HepG2 (cell line): ENCODE results near the gene MIEF2. TPM values are rescaled to one million over a fixed set of nuclear protein-coding genes. Genes with fewer than 3 reads are reported as not detected.

Source experiments
- FOXP4 ChIP-seq: sonication (generic); formaldehyde crosslinking; IDR thresholded peaks from 2 replicates; pipeline ENCODE4 v1.4.0; 2020; ENCODE audit warnings: missing genetic modification reagents
- GFI1 ChIP-seq: sonication (generic); formaldehyde crosslinking; IDR thresholded peaks from 2 replicates; pipeline ENCODE4 v1.5.0; 2020; ENCODE audit warnings: missing genetic modification reagents, mild to moderate bottlenecking, borderline replicate concordance
- HNRNPLL ChIP-seq: fragments of 200-400 bp; formaldehyde crosslinking; IDR thresholded peaks from 2 replicates; pipeline ENCODE4 v1.6.1; 2017; ENCODE audit warnings: mild to moderate bottlenecking, low read depth, low read length; ENCODE audit not compliant: poor library complexity, severe bottlenecking
- MXD4 ChIP-seq: IDR thresholded peaks from 2 replicates; pipeline ENCODE4 v1.6.1; 2016; ENCODE audit warnings: mild to moderate bottlenecking, missing biosample characterization, missing genetic modification reagents
- PHF5A ChIP-seq: IDR thresholded peaks from one replicate; pipeline ENCODE4 v1.6.1; 2018; ENCODE audit warnings: low read depth, missing genetic modification reagents; ENCODE audit not compliant: unreplicated experiment
- SALL2 ChIP-seq: sonication (generic); formaldehyde crosslinking; IDR thresholded peaks from 2 replicates; pipeline ENCODE4 v1.8.1; 2023; ENCODE audit warnings: mild to moderate bottlenecking, missing genetic modification reagents, inconsistent platforms
- SIN3B ChIP-seq: fragments of 150-350 bp; IDR thresholded peaks from 2 replicates; pipeline ENCODE4 v1.6.1; 2014; ENCODE audit warnings: low read length
- ZBTB42 ChIP-seq: sonication (generic); formaldehyde crosslinking; IDR thresholded peaks from 2 replicates; pipeline ENCODE4 v1.5.0; 2020; ENCODE audit warnings: mild to moderate bottlenecking, missing genetic modification reagents
- ZMYM3 ChIP-seq: sonication (generic); formaldehyde crosslinking; IDR thresholded peaks from 2 replicates; pipeline ENCODE4 v1.5.1; 2020; ENCODE audit warnings: mild to moderate bottlenecking, missing genetic modification reagents
- ZNF205 ChIP-seq: IDR thresholded peaks from 2 replicates; pipeline ENCODE4 v1.6.1; 2018; ENCODE audit warnings: missing biosample characterization, missing genetic modification reagents
- ZNF281 ChIP-seq: sonication (generic); formaldehyde crosslinking; IDR thresholded peaks from 2 replicates; pipeline ENCODE4 v1.4.0; 2020; ENCODE audit warnings: missing genetic modification reagents, borderline replicate concordance
- ZNF558 ChIP-seq: sonication (generic); formaldehyde crosslinking; IDR thresholded peaks from 2 replicates; pipeline ENCODE4 v1.9.0; 2022; ENCODE audit warnings: mild to moderate bottlenecking, missing genetic modification reagents, borderline replicate concordance
- ZNF562 ChIP-seq: sonication (generic); formaldehyde crosslinking; IDR thresholded peaks from 2 replicates; pipeline ENCODE4 v1.8.0; 2022; ENCODE audit warnings: missing genetic modification reagents, borderline replicate concordance
- polyA plus RNA-seq, 8 experiments: library from polyadenylated mRNA; depleted of rRNA in 3 of 8; stranded (reverse) in 7 of 8; unstranded in 1 of 8; fragments of >200 nt; fragmentation: Illumina TruSeq in 4 of 8; extraction: Trizol in 4 of 8; gene quantifications; 2 replicates each; pipeline versions ENCODE4 v1.2.1 to v1.2.3, GENCODE V29; 2011 to 2016; ENCODE audit warnings: low read depth in 4 of 8, missing spikeins in 1 of 8, mixed read lengths in 1 of 8; ENCODE audit not compliant: insufficient read depth in 1 of 8
- total RNA-seq, 5 experiments: library from RNA; depleted of rRNA; stranded (reverse); fragments of >200 nt; fragmentation: Illumina TruSeq; extraction: Trizol; gene quantifications; 2 replicates each; pipeline ENCODE4 v1.2.3, GENCODE V29; 2016; ENCODE audit warnings: low read depth in 1 of 5
- TF ChIP-seq, protein P1 (sequence below): sonication (generic); formaldehyde crosslinking; IDR thresholded peaks from 2 replicates; pipeline ENCODE4 v1.4.0; 2020; ENCODE audit warnings: missing genetic modification reagents
- TF ChIP-seq, protein P2 (sequence below): IDR thresholded peaks from 2 replicates; pipeline ENCODE4 v1.6.1; 2018; ENCODE audit warnings: missing genetic modification reagents

Gene MIEF2
- total and polyA plus RNA-seq, 2 of the 13 experiments (the other 11 are each of a cell fraction or from before 2014, with no cell fraction given): 6.0 to 8.0 TPM

- TF ChIP-seq, protein P1, sequence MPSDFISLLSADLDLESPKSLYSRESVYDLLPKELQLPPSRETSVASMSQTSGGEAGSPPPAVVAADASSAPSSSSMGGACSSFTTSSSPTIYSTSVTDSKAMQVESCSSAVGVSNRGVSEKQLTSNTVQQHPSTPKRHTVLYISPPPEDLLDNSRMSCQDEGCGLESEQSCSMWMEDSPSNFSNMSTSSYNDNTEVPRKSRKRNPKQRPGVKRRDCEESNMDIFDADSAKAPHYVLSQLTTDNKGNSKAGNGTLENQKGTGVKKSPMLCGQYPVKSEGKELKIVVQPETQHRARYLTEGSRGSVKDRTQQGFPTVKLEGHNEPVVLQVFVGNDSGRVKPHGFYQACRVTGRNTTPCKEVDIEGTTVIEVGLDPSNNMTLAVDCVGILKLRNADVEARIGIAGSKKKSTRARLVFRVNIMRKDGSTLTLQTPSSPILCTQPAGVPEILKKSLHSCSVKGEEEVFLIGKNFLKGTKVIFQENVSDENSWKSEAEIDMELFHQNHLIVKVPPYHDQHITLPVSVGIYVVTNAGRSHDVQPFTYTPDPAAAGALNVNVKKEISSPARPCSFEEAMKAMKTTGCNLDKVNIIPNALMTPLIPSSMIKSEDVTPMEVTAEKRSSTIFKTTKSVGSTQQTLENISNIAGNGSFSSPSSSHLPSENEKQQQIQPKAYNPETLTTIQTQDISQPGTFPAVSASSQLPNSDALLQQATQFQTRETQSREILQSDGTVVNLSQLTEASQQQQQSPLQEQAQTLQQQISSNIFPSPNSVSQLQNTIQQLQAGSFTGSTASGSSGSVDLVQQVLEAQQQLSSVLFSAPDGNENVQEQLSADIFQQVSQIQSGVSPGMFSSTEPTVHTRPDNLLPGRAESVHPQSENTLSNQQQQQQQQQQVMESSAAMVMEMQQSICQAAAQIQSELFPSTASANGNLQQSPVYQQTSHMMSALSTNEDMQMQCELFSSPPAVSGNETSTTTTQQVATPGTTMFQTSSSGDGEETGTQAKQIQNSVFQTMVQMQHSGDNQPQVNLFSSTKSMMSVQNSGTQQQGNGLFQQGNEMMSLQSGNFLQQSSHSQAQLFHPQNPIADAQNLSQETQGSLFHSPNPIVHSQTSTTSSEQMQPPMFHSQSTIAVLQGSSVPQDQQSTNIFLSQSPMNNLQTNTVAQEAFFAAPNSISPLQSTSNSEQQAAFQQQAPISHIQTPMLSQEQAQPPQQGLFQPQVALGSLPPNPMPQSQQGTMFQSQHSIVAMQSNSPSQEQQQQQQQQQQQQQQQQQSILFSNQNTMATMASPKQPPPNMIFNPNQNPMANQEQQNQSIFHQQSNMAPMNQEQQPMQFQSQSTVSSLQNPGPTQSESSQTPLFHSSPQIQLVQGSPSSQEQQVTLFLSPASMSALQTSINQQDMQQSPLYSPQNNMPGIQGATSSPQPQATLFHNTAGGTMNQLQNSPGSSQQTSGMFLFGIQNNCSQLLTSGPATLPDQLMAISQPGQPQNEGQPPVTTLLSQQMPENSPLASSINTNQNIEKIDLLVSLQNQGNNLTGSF (CRISPR knock-in tag): no peak
- TF ChIP-seq ZMYM3 (peak; percentile 66; the same call in 1 of the 2 replicates), PHF5A (CRISPR knock-in tag) (no peak), ZNF558 (CRISPR knock-in tag) (no peak; the same call in 1 of the 2 replicates), SALL2 (peak; percentile 67; the same call in 1 of the 2 replicates), ZBTB42 (CRISPR knock-in tag) (no peak), ZNF281 (no peak), ZNF562 (CRISPR knock-in tag) (no peak), MXD4 (CRISPR knock-in tag) (no peak), GFI1 (CRISPR knock-in tag) (no peak), ZNF205 (no peak), SIN3B (no peak), HNRNPLL (peak; percentile 87), FOXP4 (CRISPR knock-in tag) (no peak)
- TF ChIP-seq, protein P2, sequence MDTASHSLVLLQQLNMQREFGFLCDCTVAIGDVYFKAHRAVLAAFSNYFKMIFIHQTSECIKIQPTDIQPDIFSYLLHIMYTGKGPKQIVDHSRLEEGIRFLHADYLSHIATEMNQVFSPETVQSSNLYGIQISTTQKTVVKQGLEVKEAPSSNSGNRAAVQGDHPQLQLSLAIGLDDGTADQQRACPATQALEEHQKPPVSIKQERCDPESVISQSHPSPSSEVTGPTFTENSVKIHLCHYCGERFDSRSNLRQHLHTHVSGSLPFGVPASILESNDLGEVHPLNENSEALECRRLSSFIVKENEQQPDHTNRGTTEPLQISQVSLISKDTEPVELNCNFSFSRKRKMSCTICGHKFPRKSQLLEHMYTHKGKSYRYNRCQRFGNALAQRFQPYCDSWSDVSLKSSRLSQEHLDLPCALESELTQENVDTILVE (CRISPR knock-in tag): no peak
These were observed 2.0 kb upstream of the MIEF2 start, which contains the start of gene FLII (continued) for GRCh38 chr17:18258356-18259038.
